Panc1 (cell line): ENCODE data around the gene UBE2J1. TPM values are rescaled to one million over a fixed set of nuclear protein-coding genes. Genes with fewer than 3 reads are reported as not detected.
"Not testable (repeated sequence)": the region's sequence is repeated elsewhere in the genome, so short reads cannot be mapped to it uniquely, and the experiment has no call there.

Experiments used
- ATAC-seq: fragments of 200-7000 bp; cut with Tn5 transposase; 2 replicates; pipeline ENCODE4 v1.9.1; 2020; ENCODE audit warnings: mild to moderate bottlenecking, moderate library complexity
- BruUV-seq: library from RNA; stranded (reverse); fragments of 400-500 nt; replicated peaks from 2 replicates; lab custom pipeline; 2021; lab: Mats Ljungman, UMichigan
- CTCF ChIA-PET: fragments of 300-600 bp; sonication (Branson Sonifier 250); formaldehyde crosslinking; loops from one replicate; lab custom pipeline; 2022; ENCODE audit warnings: antibody characterized with exemption; lab: Charles Lee
- POLR2A ChIA-PET: fragments of 300-600 bp; sonication (Branson Sonifier 250); formaldehyde crosslinking; loops from one replicate; lab custom pipeline; 2022; ENCODE audit warnings: antibody characterized with exemption; lab: Charles Lee
- DNase-seq: peaks from one replicate; pipeline ENCODE4 v3.0.0-alpha.2; 2010; ENCODE audit warnings: low read depth, low spot score
- H3K27ac ChIP-seq: 2 replicates; pipeline ENCODE4 v1.5.1; 2011; ENCODE audit warnings: mild to moderate bottlenecking, low read length, inconsistent platforms
- H3K27me3 ChIP-seq: fragments of 200-500 bp; sonication (Bioruptor generic); 2 replicates; pipeline ENCODE4 v1.6.0; 2014; ENCODE audit warnings: low read length, inconsistent platforms; ENCODE audit not compliant: control insufficient read depth, insufficient read depth
- H3K36me3 ChIP-seq: fragments of 200-500 bp; sonication (Bioruptor generic); 2 replicates; pipeline ENCODE4 v1.5.1; 2014; ENCODE audit warnings: inconsistent platforms, mild to moderate bottlenecking, low read length, moderate library complexity; ENCODE audit not compliant: control insufficient read depth, insufficient read depth
- H3K4me1 ChIP-seq: 2 replicates; pipeline ENCODE4 v1.5.1; 2011; ENCODE audit warnings: inconsistent platforms, mild to moderate bottlenecking, low read length, moderate library complexity; ENCODE audit not compliant: control insufficient read depth, insufficient read depth
- H3K4me3 ChIP-seq, 2 experiments: 2 replicates each; pipeline ENCODE4 v1.5.1; 2011 to 2012; ENCODE audit warnings: low read depth in 2 of 2, low read length in 2 of 2, mild to moderate bottlenecking in 2 of 2, inconsistent platforms in 1 of 2, moderate library complexity in 1 of 2
- H3K9me3 ChIP-seq: fragments of 200-500 bp; sonication (Bioruptor generic); 2 replicates; pipeline ENCODE4 v1.5.1; 2014; ENCODE audit warnings: low read depth, mild to moderate bottlenecking, inconsistent platforms, low read length, moderate library complexity; ENCODE audit not compliant: control insufficient read depth, insufficient read depth
- CTCF ChIP-seq: fragments of 450-650 bp; IDR thresholded peaks from 2 replicates; pipeline ENCODE4 v1.5.1; 2017; ENCODE audit warnings: mild to moderate bottlenecking
- POLR2AphosphoS5 ChIP-seq: IDR thresholded peaks from 2 replicates; pipeline ENCODE4 v1.6.1; 2012; ENCODE audit warnings: mild to moderate bottlenecking, low read depth, low read length, moderate library complexity
- REST ChIP-seq, 2 experiments: IDR thresholded peaks; 2 replicates each; pipeline ENCODE4 v1.6.1; 2011 to 2012; ENCODE audit warnings: low read depth in 2 of 2, control low read depth in 1 of 2, low read length in 1 of 2, mild to moderate bottlenecking in 1 of 2, moderate library complexity in 1 of 2; ENCODE audit not compliant: insufficient read depth in 1 of 2
- SIN3A ChIP-seq: IDR thresholded peaks from 2 replicates; pipeline ENCODE4 v1.6.1; 2012; ENCODE audit warnings: low read depth, mild to moderate bottlenecking, low read length, moderate library complexity, borderline replicate concordance; ENCODE audit not compliant: insufficient read depth
- TCF7L2 ChIP-seq: IDR thresholded peaks from 2 replicates; pipeline ENCODE4 v1.6.1; 2011; ENCODE audit warnings: mild to moderate bottlenecking, low read depth, low read length, inconsistent platforms
- in situ Hi-C: cut with HindIII; loops from 2 replicates; pipeline ENCODE4 v1.10.0; 2016; ENCODE audit warnings: low sequenced_read_pairs, low pct_unique_long_range_greater_than_20kb
- intact Hi-C: fragments of 100-400 bp; cut with micrococcal nuclease; formaldehyde crosslinking; loops from one replicate; pipeline ENCODE4 v1.10.0; 2022; ENCODE audit not compliant: unreplicated experiment
- total RNA-seq: library from RNA; stranded (reverse); gene quantifications from one replicate; pipeline ENCODE4 v1.2.1, GENCODE V29; 2021; ENCODE audit not compliant: unreplicated experiment

Gene UBE2J1
- total RNA-seq, 1 experiment from 2014 or later = 30.5 TPM

- in situ Hi-C loops = no loop called here
- Histone ChIP-seq H3K9me3 (no peaks in the 10 kb centered on the region), H3K27me3 (no peaks in the 10 kb centered on the region), H3K36me3 (no peaks in the 10 kb centered on the region), H3K4me1 (peaks cover 18% of the 10 kb centered on the region), H3K4me3 (peak overlapping the region in 1 of 2 experiments; percentile 37; a peak in 1 of 4 replicates), H3K27ac (peak overlapping the region; percentile 73)
- peak; percentile 91 for ATAC-seq
- DNase-seq = peak; percentile 82
- ChIA-PET CTCF (interaction anchor here (0.6 to 0.7 kb wide), 2 partner anchors 14 to 38 kb away, joined by 3 to 6 read pairs; no protein-coding TSS in a partner anchor), POLR2A (no interaction called here)
- intact Hi-C loops = no loop called here
- TF ChIP-seq SIN3A (no peak), POLR2AphosphoS5 (peak; percentile 49; the same call in 1 of the 2 replicates)
- BruUV-seq = no TSS peak
Observed at GRCh38 chr6:89297695-89298351, 54.7 kb downstream of the UBE2J1 start.

GRCh38 chr6:89295981-89296380 lies 56.5 kb downstream of the UBE2J1 start:
- no TSS peak for BruUV-seq
- intact Hi-C loops (no loop called here), in situ Hi-C loops (no loop called here)
- H3K9me3 ChIP-seq = no peaks in the 10 kb centered on the region
- H3K27ac ChIP-seq = no peak overlapping the region
- POLR2A ChIA-PET = no interaction called here
- H3K4me1 ChIP-seq = peaks cover 18% of the 10 kb centered on the region
- no peaks in the 10 kb centered on the region for H3K36me3 ChIP-seq
- TF ChIP-seq POLR2AphosphoS5 (no peak), TCF7L2 (no peak), CTCF (no peak), SIN3A (no peak), REST (IDR thresholded peaks at IDR 0.05; ENCODE audit: insufficient read depth in 1 of 2, low read depth in 2 of 2, low read length in 1 of 2) (no peak)
- DNase-seq (no peak), ATAC-seq (no peak)
- no peaks in the 10 kb centered on the region for H3K27me3 ChIP-seq
- CTCF ChIA-PET = no interaction called here
- H3K4me3 ChIP-seq = no peak overlapping the region

GRCh38 chr6:89295116-89295515 lies 57.4 kb downstream of the UBE2J1 start:
- intact Hi-C loops, H3K27ac ChIP-seq, ATAC-seq, BruUV-seq, POLR2A ChIA-PET, in situ Hi-C loops, H3K4me3 ChIP-seq, CTCF ChIA-PET, H3K36me3 ChIP-seq, H3K27me3 ChIP-seq, H3K9me3 ChIP-seq, DNase-seq: not testable (repeated sequence)
- peaks cover 18% of the 10 kb centered on the region for H3K4me1 ChIP-seq
